ENCODE results near the gene PSMC3.

PSMC3 gene

DNA sequence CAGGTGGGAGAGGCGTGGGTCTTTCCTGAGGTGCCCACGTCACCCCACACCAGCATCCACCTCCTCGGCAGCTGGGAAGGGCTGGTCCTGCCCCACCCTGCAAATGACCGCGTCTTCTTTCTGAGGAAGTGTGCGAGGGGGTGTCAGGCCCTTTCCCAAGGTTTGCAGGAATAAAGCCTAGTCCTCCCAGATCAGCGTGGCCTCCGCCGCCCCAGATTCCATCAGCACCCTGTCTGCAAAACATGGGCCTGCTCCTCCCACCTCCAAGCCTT, 32.3 kb downstream of the PSMC3 start:
- no peak for DNase-seq (ENCODE audit: low spot score)

DNA sequence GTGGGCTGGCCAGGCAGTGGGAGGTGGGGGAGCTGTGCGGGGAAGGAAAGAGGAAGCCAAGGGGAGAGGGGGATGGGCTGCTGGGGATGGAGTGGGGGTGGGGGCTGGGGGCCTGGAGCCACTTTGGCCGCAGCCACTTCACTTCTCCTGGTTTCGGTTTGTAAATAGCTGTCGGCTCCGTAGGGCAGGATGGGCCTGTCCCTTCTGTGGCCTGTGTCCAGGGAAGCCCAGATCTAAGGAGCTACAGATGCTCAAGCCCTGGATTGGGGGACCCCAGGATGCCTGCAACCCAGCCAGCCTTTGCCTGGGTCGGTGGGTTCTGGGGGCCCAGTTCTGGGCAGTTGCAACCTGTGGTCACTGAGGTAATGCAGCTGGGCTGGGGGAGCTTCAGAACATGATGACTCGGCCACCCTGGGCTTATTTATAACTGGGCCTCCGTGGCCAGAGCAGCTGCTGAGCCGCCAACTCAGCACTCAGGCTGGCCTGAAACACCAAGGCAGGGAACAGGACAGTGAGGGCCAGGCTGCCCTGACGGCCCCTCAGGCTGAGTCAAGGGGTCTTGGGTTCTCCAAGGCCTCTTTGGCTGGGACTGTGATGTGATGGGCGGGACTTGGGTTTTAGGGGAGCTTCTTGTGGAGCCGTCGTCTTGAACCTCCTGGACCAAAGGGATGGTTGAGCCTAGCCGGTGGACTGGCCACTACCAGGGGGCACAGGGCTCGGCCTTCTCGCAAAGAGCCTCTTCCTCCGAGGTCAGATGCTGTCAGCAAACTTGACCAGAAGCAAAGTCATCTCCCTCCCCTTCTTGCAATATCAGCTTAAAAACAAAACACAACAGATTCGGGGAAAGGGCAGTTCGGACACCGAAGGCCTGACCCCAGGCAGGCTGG, 32.8 kb downstream of the PSMC3 start:
- DNase-seq (ENCODE audit: low spot score), result no peak

DNA sequence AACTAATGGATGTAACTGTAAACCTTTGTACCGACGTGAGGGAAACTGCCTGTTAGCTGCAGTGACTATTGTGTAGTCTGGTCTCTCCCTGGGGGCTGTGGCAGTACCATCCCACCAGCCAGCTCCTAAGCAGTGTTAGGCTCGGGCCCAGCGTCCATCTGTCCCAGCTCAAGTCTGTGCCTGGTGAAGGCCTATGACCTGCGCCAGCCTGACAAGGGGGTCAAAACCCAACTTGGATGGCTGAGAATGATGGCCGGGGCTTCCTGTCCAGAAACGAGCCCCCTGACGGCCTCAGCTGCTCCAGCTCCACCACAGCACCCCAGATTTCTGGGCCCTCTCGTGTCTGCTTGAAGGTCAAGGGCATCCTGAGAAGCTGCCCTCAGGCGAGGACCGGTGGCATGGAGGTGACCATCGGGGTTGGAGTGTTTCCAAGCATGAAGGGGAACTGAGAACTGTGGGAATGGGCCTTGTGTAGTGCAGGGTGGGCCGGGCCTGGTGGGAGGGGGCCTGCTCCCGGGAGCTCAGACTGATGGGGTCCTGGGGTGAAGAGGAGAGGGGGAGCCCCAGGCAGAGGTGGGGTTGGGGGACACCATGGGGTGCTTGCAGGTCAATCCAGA, 33.6 kb downstream of the PSMC3 start:
- no peak for DNase-seq (ENCODE audit: low spot score)

DNA sequence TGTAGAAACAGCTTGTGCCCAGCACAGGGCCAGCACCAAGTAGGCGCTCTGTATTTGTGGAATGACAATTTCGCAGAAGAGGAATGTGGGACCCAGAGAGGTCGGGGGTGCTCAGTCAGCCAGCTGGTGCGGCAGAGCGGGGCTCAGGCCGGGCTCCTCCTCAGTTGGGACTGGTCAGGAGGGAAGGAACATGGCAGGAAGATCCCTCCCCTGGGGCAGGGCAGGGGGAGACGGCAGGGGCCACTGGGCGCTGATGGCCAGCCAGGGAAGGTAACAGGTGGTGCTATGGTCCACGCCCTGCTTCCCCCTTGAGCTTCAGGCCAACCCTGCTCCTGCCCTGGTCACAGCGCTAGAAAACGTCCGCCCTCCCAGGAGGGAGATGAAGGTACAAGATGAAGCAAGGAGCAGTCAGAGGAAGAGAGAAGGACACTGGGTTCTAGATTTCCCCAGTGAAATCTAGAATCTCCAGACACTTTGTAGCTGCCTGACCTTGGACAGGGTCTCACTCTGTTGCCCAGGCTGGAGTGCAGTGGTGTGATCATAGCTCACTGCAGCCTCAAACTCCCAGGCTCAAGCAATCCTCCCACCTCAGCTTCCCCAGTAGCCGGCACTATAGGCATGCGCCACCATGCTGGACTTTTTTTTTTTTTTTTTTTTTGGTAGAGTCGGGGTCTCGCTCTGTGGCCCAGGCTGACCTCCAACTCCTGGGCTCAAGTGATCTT, 34.4 kb downstream of the PSMC3 start:
- DNase-seq (ENCODE audit: low spot score), result no peak

DNA sequence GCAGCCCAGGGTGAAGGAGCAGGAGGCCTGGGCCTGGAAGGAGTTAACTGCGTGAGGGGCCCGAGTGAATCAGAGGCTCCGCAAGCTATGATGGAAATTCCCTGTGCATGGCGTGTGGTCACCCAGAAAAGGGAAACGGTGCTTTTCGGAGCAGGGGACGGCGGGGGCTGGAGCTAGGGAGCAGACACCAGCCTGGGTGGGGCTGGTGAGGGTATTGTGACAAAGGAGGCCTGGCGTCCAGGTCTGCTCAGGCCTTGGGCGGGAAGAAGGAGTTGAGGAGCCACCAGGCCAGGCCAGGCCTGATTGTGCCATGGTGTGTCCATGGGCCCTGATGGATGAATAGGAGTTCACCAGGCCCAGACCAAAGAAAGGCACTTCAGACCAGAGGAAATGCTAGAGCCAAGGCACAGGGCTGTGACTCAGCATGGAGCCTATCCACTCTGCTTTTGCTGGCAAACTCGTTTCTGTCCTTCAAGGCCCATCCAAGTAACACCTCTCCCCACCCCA, 35.1 kb downstream of the PSMC3 start:
- no peak for DNase-seq (ENCODE audit: low spot score)

DNA sequence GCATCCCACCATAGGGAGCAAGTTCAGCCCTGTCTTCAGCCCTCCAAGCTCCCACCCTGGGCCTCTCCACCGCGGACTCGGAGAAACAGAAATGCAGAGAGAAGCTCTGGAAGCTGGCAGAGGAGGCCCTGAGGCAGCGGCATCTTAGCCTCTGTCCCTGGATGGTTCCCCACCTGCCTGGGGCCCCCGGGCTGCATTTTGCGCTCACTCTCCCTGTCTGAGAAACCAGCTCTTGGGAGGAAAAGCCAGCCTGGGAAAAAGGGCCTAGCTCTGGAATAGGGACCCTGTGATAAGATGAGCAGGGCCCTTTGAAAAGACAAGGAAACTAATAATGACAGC, 35.8 kb downstream of the PSMC3 start:
- no peak for DNase-seq (ENCODE audit: low spot score)

DNA sequence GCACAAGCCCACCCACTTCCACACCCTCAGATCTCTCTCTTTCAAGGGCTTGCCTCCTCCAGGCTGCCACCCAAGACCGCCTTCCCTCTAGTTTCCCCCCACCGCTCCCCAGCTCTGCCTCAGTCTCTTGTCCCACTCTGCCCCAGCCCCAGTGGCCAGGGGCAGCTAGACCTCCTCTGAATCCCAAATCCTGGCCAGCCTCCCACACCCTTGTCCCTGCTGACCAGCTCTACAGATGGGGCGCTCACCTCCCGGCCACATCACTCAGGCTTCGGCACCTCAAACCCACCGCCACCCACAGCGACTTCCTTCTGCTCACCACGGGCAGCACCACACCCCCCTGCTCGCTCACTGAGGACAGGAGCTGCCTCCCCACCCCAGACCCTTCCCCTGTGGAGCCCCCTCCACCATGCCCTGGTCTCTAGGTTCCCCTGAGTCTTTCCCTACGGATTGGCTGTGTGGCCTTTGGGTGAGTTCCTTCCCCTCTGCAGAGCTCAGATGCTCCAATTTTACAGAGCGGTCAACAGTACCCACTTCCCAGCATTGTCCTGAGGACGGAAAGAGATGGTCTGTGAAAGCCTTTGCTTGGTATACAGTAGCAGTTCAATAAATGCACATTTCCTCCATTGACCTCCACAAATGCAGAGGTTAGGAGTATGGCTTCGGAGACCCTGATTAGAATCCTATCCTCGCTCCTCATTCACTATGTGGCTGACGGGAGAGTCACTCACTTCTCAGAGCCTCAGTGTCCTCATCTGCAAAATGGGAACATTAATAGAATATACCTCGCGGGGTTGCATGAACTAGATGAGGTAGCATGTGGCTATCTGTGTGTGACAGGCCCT, 36.4 kb downstream of the PSMC3 start:
- no peak for DNase-seq (ENCODE audit: low spot score)

DNA sequence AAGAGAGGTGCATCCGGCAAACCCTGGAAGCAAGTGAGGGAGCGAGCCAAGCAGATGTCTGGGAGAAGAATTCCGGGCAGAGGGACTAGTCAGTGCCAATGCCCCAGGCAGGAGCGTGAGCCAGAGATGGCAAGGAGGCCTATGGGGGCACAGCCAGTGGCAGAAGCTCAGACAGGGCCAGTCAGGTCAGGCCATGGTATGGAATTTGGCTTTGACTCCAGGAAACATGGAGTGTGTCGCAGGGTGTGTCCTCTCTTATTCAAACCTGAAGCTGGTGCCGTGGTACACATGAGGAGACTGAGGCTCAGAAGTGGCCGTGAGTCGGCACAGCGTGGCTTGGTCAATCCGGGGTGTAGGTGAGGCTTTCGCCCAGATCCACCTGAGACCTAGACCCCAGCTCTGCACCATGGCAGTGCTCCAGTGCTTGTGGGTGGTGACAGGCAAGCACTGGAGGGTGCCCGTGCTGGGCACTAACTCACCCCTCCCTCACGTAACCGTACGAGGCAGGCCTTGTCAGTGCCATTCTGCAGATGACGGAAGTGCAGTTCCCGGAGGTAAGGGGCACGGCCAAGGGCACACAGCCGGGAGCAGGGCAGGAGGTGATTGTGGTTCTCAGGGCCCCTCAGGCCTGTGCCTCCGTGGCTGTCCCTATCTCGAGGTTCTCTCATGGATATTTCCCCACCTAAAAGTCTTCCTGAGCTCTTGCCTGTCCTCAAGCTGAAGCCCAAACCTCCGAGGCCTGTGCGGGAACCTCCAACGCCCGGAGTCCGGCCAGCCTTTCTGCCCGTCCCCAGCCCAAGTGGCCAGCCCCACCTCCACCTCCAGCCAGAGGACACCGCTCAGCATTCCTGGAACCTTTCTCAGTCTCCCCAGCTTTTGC, 37.3 kb downstream of the PSMC3 start:
- DNase-seq (ENCODE audit: low spot score), result no peak

DNA sequence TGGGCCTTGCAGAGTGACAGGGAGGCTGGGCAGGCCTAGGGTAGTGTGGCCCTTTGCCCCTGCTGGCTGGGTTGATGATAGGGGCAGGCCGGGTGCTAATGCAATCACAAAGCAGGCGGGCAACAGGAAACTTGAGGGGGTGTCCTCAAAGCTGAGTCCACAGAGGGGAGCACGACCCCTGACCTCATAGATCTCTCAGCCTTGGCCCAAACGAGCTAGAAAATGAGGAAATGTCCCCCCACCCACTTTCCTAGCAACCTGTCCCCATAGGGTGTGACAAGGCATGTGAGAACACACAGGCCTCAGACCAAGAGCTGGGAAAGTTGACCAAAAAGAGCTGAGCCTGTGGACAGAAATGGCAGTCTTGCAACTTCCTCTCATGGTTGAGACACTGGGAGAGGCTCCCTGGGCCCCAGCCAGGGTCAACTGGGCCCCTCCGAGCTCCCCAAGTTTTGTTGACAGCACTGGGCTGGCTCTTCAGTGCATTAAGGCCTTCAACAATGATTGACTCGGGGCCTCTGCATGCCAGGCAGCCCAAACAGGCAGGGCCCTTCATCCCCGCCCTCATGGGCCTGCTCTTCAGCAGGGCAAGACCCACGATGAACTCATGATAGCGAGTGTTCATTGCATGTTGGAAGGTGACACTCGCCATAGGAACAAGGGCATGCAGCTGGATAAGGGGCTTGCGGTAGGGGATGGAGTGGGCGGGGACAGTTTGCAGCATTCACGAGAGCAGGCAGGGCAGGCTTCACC, 38.1 kb downstream of the PSMC3 start:
- DNase-seq (ENCODE audit: low spot score), result no peak

DNA sequence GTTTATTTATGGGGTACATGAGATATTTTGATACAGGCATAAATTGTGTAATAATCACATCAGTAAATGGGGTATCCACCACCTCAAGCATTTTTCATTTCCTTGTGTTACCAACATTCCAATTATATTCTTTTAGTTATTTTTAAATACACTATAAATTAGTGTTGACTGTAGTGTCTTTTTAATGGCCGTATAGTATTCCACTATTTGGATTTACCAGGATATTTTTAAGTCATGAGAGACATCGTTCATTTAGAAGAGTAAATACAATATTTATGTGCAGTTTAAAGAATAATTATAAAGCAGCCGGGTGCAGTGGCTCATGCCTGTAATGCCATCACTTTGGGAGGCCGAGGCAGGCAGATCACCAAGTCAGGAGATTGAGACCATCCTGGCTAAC, 41.7 kb downstream of the PSMC3 start:
- DNase-seq (ENCODE audit: low spot score), result no peak

DNA sequence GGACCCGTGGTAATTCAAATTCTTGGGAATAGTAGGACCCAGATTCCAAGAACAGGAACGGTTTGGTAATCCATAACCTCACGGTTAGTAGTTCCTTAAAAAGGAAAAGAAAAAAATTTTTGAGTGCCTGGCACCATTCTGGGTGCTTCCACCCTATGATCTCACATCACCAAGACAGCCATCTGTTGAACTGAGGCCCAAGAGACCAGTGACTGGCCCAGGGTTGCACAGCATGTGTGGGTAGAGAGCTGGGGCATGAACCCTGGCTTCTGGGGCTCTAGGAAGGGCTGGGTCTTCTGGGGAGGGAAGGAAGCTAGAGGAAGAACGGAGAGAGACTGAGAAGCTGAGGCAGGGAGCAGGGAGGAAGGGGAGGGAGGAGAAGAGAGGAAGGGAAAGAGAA, 43.2 kb downstream of the PSMC3 start:
- DNase-seq (ENCODE audit: low spot score), result no peak

DNA sequence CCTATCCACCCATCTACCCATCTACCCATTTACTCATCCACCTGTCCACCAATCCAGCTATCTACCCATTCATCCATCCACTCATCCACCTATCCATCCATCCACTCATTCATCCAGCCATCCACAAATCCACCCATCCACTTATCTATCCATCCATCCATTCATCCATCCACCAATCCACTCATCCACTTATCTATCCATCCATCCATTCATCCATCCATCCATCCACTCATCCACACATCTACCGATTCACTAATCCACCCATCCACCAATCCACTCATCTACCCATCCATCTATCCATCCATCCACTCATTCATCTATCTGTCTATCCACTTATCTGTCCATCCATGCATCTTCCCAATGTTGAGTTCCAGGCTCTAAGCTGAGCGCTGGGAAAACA, 46.2 kb downstream of the PSMC3 start:
- DNase-seq (ENCODE audit: low spot score), result no peak

DNA sequence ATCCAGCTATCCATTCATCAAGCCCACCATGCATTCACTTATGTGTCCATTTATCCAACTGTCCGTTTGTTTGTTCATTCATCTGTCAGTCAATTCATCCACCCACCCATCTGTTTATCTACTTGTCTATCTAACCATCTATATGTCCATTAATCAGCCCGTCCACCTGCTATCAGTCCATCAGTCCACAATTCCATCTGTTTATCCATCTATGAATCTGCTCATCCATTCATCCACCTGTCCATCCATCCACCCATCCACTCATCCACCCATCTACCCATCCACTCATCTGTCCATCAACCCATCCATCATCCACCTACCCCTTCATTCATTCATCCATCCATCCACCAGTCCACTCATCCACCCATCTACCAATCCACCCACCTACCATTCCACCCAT, 46.9 kb downstream of the PSMC3 start:
- DNase-seq (ENCODE audit: low spot score), result no peak

DNA sequence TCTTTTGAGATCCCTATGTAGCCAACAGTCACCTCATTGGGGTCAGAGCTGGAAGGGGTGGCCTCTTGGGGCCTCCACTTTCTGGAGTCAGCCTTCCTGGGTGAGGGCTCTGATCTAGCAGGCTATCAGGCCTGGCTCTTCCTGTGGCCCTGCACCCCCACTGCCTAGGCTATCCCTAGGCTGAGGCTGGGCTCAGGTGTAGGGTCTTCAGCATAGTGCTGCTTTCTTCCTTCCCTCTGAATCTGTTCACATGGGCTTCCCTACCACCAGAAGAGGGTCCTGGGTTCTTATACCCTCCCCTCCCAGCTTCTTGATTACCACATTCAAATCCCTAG, 47.4 kb downstream of the PSMC3 start:
- DNase-seq (ENCODE audit: low spot score), result no peak

DNA sequence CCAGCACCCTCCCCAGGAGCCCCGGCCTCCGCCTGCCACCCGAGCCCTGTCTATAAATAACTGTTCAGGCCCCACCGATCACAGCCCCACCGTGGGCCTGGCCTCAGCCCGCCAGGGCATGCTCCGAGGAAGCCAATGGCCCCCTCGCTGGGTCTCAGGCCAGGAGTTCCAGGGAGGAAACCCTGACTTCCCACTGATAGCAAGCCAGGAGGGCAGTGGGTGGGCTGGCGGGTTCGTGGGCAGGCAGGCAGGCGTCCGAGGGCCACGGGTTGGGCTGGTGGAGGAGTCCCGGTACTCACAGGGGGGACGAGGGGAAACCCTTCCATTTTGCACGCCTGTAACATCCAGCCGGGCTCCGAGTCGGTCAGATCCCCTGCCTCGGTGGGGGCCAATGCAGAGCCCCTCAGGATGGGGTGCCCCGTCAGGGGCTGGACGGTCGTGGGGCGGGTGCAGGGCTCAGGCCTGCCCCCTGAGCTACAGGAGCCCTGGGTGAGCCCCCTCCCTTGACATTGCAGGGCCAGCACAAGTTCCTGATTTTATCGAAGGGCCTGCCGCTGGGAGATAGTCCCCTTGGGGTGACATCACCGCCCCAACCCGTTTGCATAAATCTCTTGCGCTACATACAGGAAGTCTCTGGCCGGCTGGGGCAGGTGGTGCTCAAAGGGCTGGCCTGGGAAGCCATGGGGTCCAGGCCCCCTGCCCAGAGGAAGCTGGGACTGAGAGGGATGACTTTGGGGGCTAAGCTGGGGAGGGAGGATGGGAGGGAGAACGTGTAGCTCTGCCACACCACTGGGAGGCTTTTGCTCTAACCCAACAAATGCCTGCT, 48.0 kb downstream of the PSMC3 start, which contains the start of gene SPI1:
Gene SPI1, minus strand, starts transcription at position 538 of the 826 bp plus-strand sequence. Its CDS starts 194 bp downstream, at position 344.
- DNase-seq (ENCODE audit: low spot score), result peak; percentile 92

DNA sequence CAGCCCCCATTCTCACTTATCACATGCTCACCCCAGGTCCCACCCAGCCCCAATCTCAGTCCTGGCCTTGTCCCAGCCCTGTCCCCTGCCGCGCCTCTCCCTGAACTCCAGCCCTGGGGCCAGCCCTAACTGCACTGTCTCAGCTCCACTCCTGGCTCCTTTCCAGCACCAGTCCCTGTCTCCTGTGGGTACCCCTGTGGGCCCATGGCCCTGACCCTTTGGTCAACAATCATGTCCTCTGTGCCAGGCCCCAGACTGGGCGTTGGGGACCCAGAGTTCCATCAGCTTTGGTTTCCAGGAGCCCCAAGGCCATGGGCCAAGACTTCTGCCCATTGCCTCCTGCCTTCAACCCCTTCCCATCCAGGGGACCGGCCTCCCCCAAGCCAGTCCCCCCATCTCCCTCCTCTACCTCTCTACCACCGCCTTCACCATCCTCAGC, 48.6 kb downstream of the PSMC3 start:
- DNase-seq (ENCODE audit: low spot score), result no peak

DNA sequence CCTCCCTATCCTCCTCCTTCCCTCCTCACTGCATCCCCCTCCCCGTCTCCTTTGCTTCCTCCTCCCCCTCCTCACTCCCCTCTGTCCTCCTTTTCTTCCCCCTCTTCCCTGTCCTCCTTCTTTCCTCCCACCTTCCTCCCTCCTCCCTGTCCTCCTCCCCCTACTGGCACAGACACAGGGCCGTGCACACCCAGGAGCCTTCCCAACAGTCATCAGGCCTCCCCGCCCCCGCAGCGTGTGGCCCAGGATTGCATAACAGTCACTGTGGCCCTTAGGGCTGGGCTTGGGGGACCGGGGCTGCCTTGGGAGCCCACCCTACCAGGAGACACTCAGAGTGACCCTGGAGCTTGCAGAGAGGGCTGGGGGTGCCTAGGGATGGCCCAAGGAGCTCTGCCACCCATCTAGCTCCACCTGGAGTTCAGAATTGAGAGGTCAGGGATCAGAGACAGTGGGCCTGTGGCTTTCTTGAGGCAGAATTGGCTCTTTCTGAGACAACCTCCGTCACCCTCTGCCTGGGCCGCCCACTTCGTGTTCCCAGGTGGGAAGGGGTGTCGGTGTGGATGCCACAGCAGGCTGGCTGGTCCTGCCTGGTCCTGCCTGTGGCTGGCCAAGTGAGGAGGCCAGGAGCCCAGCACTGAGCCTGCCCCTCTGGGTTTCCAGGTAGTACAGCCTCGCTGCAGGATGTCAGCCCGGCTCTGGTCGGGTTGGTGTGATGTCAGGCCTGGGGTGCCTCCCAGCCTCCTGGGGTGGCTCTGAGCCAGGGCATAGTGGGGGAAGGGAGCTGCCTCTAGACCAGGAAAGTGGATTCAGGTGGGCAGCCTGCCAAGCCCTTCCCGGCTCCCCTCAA, 49.5 kb downstream of the PSMC3 start:
- DNase-seq (ENCODE audit: low spot score), result peak; percentile 46

DNA sequence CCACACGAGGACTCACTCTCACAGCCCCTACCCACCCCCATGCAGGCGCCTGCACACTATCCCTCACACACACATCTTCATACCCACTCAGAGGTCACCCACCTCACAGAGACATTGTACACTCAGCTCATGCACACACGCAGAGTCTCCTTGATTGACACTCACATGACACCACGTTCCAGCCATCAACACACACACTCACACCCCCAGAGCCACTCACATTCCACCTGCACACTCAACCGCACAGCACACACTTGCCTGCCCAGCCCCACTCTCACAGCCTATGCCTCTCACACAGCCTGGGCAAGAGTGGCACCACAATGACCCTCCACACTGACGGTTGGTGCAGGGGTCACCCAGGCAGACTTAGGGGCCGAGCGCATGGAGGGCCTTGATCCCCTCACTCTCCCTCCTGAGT, 50.1 kb downstream of the PSMC3 start:
- DNase-seq (ENCODE audit: low spot score), result no peak
